Stimulated activated CD4-positive, alpha-beta T cell treated with anti-CD3 and anti-CD28 coated beads, Interleukin-4, amount 100 ng/mL, for 4 hours (primary cell): ENCODE measurements around the gene KPNA1.
A peak's percentile ranks its signal among the peaks of the same experiment; 100 is the strongest.
"Not testable (repeated sequence)": the region's sequence is repeated elsewhere in the genome, so short reads cannot be mapped to it uniquely, and the experiment has no call there.

Experiments used
- DNase-seq, 2 experiments: peaks; one replicate each; pipeline ENCODE4 v3.0.0-alpha.2; 2020

Gene KPNA1

GRCh38 chr3:122468896-122469533, 45.7 kb downstream of the KPNA1 start:
- DNase-seq, result no peak

DNA sequence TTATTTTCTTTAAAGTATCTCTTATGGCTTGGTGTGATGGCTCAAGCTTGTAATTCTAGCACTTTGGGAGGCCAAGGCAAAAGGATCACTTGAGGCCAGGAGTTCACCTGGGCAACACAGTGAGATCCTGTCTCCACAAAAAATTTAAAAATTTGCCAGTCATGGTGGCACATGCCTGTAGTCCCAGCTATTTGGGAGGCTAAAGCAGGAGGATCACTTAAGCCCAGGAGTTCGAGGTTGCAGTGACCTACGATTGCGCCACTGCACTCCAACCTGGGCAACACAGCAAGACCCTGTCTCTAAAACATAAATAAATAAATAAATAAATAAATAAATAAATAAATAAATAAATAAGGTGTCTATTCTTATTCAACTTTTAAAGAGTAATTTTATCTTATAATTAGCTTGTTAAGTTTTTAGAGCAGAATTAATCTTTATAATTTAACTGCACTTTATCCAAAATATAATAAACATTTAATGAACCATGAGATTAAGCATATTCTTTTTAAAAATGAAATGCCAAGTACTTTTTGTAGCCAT, 48.0 kb downstream of the KPNA1 start:
- DNase-seq, result no peak

- no peak for DNase-seq
Measured at GRCh38 chr3:122464659-122465058, 50.1 kb downstream of the KPNA1 start.

- DNase-seq, result no peak
Measured at GRCh38 chr3:122462406-122462805, 52.3 kb downstream of the KPNA1 start.

- DNase-seq, result no peak
Measured at GRCh38 chr3:122461806-122462205, 52.9 kb downstream of the KPNA1 start.

- no peak for DNase-seq
Measured at GRCh38 chr3:122458992-122459391, 55.7 kb downstream of the KPNA1 start.

DNA sequence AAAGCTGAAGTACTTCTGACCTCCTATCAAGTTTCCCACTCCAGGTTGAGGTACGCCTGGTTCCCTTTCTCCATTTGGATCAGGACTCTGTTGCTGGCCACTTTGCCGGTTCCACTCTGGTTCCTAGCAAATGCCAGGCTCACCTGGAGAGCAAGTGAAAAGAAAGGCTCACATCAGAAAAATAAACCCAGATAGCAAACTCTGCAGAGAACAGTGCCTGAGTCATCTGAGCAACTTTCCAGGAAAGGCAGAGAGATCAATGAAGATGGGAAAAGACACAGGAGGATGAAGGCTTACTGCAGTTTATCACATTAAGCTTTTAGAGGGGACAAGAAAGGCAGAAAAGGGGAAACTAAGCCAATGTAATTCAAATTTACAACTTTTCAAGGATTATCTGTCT, 57.0 kb downstream of the KPNA1 start:
- DNase-seq, result no peak

GRCh38 chr3:122456074-122456473, 58.7 kb downstream of the KPNA1 start:
- DNase-seq, result no peak

GRCh38 chr3:122451371-122451770, 63.4 kb downstream of the KPNA1 start:
- no peak for DNase-seq

DNA sequence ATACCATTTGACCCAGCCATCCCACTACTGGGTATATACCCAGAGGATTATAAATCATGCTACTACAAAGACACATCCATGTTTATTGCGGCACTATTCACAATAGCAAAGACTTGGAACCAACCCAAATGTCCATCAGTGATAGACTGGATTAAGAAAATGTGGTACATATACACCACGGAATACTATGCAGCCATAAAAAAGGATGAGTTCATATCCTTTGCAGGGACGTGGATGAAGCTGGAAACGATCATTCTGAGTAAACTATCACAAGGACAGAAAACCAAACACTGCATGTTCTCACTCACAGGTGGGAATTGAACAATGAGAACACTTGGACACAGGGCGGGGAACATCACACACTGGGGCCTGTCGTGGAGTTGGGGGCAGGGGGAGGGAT, 66.5 kb downstream of the KPNA1 start:
- not testable (repeated sequence) for DNase-seq

DNA sequence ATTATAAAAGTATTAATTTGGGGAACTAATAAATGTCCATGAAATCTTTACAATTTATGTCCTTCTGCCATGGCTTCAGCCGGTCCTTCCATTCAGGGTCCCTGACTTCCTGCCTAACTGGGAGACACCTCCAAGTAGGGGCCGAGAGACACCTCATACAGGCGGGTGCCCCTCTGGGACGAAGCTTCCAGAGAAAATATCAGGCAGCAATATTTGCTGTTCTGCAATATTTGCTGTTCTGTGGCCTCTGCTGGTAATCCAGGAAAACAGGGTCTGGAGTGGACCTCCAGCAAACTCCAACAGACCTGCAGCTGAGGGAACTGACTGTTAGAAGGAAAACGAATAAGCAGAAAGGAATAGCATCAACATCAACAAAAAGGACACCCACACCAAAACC, 70.2 kb downstream of the KPNA1 start:
- not testable (repeated sequence) for DNase-seq

DNA sequence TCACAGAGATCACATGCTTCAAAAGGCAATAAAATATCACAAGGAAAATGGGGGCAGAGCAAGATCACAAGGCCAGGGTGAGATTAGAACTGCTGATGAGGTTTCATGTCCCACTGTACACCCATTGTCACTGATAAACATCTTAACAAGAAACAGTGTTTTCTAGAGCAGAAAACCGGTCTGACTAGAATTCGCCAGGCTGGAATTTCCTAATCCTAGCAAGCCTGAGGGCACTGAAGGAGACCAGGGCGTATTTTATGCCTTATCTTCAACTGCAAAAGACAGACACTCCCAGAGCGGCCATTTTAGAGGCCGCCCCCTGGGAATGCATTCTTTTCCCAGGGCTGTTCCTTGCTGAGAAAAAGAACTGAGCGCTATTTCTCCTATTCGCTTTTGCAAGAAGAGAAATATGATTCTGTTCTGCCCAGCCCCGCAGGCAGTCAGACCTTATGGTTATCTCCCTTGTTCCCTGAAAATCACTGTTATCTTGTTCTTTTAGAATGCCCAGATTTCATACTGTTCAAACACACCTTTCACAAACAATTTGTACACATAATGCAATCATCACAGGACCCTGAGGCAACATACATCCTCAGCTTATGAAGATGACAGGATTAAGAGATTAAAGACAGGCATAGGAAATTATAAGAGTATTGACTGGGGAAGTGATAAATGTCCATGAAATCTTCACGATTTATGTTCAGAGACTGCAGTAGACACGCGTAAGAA, 70.8 kb downstream of the KPNA1 start:
- DNase-seq, result not testable (repeated sequence)

DNA sequence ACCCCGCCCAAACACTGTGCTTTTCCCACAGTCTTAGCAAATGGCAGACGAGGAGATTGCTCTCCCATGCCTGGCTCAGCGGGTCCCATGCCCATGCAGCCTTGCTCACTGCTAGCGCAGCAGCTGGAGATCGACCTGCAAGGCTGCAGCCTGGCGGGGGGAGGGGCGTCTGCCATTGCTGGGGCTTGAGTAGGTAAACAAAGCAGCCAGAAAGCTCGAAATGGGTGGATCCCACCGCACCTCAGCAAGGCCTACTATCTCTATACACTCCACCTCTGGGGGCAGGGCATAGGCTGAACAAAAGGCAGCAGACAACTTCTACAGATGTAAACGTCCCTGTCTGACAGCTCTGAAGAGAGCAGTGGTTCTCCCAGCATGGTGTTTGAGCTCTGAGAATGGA, 71.6 kb downstream of the KPNA1 start:
- no peak for DNase-seq

GRCh38 chr3:122435950-122436349, 78.8 kb downstream of the KPNA1 start:
- DNase-seq, result no peak

DNA sequence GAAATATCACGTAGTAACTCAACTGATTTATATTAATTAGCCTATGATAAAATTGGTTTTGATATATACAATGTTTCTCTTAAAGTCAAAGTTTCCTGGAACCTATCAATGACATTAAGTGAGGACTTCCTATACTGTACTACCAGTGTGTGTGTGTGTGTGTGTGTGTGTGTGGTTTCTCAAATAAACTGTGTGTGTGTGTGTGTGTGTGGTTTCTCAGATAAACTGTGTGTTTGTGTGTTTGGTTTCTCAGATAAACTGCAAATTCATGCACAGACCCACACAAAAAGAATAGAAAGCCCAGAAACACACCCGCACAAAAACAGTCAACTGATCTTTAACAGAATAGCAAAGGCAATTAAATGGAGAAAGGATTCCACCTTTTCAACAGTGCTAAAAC, 84.4 kb downstream of the KPNA1 start:
- DNase-seq, result no peak

DNA sequence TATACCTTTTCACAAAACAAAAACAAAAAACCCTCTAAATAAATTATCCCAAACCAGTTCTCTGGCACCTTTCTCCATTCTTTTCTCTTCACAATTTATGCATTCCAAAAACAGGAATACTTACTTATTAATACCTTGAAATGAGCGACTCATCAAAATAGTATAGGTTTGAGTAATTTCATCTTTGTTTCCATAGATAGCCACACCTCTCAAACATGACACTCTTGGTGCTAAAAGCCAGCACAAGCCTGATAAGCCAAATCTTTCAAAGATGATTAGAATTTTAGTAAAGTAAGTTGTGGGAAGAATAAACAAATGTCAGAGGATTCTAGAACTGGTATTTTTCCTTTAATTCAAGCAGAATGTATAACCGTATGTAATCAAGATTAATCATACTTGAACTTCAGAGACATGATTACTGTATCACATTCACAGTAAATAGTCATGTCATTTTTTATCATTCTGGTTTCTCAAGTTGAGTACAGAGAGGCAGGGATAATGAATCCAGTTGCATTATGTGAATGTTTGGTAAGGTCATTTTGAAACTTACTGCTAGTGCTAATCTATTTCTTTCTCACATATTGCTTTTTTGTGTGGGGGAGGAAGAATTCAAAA, 86.8 kb downstream of the KPNA1 start:
- DNase-seq, result no peak

GRCh38 chr3:122421836-122422235, 92.9 kb downstream of the KPNA1 start:
- no peak for DNase-seq

- no peak for DNase-seq
Measured at GRCh38 chr3:122421101-122421500, 93.6 kb downstream of the KPNA1 start.

DNA sequence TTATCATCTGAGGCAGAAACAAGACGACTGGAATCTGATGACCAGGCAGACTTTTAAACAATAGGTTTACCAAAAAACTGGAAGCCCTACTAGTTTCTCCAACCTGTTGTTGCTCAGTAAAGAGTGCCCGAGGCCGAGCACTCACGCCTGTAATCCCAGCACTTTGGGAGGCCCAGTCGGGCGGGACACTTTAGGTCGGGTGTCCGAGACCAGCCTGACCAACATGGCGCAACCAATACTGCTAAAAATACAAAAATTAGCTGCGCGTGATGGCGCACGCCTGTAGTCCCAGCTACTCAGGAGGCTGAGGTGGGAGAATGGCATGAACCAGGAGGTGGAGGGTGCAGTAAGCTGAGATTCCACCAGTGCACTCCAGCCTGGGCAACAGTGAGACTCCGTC, 97.8 kb downstream of the KPNA1 start:
- DNase-seq, result no peak

GRCh38 chr3:122415762-122416654, 98.7 kb downstream of the KPNA1 start, which contains the start of gene WDR5B:
Gene WDR5B, minus strand, starts transcription at chr3:122416062. Its CDS starts 534 bp downstream, at chr3:122415528.
- peak; percentile 96 to 97 for DNase-seq

GRCh38 chr3:122415104-122415744, 99.5 kb downstream of the KPNA1 start:
- peak in 1 of 2 experiments; percentile 26 for DNase-seq

DNA sequence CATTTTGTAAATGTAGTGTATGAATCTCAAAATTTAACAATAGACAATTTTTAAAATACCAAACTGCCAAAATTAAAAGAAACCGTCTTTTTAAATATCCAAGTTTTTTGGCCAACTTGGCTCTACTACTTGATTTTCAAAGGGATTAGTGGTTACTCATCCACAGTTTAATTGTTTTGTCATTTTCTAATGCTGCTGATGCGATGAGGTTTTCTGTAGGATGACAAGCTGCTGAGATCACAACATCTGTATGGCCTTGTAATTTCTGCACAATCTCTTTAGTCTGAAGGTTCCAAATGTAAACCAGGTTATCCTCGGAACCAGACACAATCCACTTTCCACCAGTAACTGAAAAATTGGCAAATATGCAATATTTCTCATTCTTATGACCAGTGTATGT, 100.3 kb downstream of the KPNA1 start:
- DNase-seq, result no peak
